Measurements from ENCODE around the gene AHCTF1.

Gene AHCTF1

GRCh38 chr1:246792603-246793002, 139.1 kb downstream of the AHCTF1 start:
- TF ChIP-seq POLR2AphosphoS5 (IDR thresholded peaks at IDR 0.05; ENCODE audit: low read depth, low read length) (no peak), FOXP2 (optimal IDR thresholded peaks at IDR 0.05; ENCODE audit: borderline replicate concordance, extremely low read depth, extremely low read length, insufficient read depth) (no peak)

GRCh38 chr1:246791303-246791918, 140.3 kb downstream of the AHCTF1 start:
- TF ChIP-seq TAF1 (IDR thresholded peaks at IDR 0.05; ENCODE audit: borderline replicate concordance, insufficient read depth, low read length): no peak
- no peak for TF ChIP-seq SIN3A (IDR thresholded peaks at IDR 0.05; ENCODE audit: borderline replicate concordance, insufficient read depth, low read length)
- no peak for TF ChIP-seq FOXP2 (optimal IDR thresholded peaks at IDR 0.05; ENCODE audit: borderline replicate concordance, extremely low read depth, extremely low read length, insufficient read depth)
- TF ChIP-seq REST (IDR thresholded peaks at IDR 0.05; ENCODE audit: insufficient read depth in 1 of 2, low read depth in 2 of 2, low read length in 2 of 2): no peak
- TF ChIP-seq POLR2AphosphoS5 (IDR thresholded peaks at IDR 0.05; ENCODE audit: low read depth, low read length): no peak

- TF ChIP-seq FOXP2 (optimal IDR thresholded peaks at IDR 0.05; ENCODE audit: borderline replicate concordance, extremely low read depth, extremely low read length, insufficient read depth) (no peak), POLR2AphosphoS5 (IDR thresholded peaks at IDR 0.05; ENCODE audit: low read depth, low read length) (no peak), REST (IDR thresholded peaks at IDR 0.05; ENCODE audit: insufficient read depth in 1 of 2, low read depth in 2 of 2, low read length in 2 of 2) (no peak), TAF1 (IDR thresholded peaks at IDR 0.05; ENCODE audit: borderline replicate concordance, insufficient read depth, low read length) (no peak), SIN3A (IDR thresholded peaks at IDR 0.05; ENCODE audit: borderline replicate concordance, insufficient read depth, low read length) (no peak)
These were observed 140.9 kb downstream of the AHCTF1 start for GRCh38 chr1:246790833-246791232.

- TF ChIP-seq POLR2AphosphoS5 (IDR thresholded peaks at IDR 0.05; ENCODE audit: low read depth, low read length) (no peak), FOXP2 (optimal IDR thresholded peaks at IDR 0.05; ENCODE audit: borderline replicate concordance, extremely low read depth, extremely low read length, insufficient read depth) (no peak), REST (IDR thresholded peaks at IDR 0.05; ENCODE audit: insufficient read depth in 1 of 2, low read depth in 2 of 2, low read length in 2 of 2) (no peak)
These were observed 141.4 kb downstream of the AHCTF1 start for GRCh38 chr1:246790364-246790763.

- TF ChIP-seq SIN3A (IDR thresholded peaks at IDR 0.05; ENCODE audit: borderline replicate concordance, insufficient read depth, low read length) (no peak), POLR2AphosphoS5 (IDR thresholded peaks at IDR 0.05; ENCODE audit: low read depth, low read length) (no peak), FOXP2 (optimal IDR thresholded peaks at IDR 0.05; ENCODE audit: borderline replicate concordance, extremely low read depth, extremely low read length, insufficient read depth) (no peak), REST (IDR thresholded peaks at IDR 0.05; ENCODE audit: insufficient read depth in 1 of 2, low read depth in 2 of 2, low read length in 2 of 2) (no peak), TAF1 (IDR thresholded peaks at IDR 0.05; ENCODE audit: borderline replicate concordance, insufficient read depth, low read length) (no peak)
These were observed 142.1 kb downstream of the AHCTF1 start for GRCh38 chr1:246789454-246790339.

All from PFSK-1 (cell line).